Right lobe of liver (tissue), 4 donors: Measurements from ENCODE around the gene PTCD1.

Source experiments
- POLR2A ChIP-seq: fragments of 450-650 bp; IDR thresholded peaks from one replicate; pipeline ENCODE4 v1.6.1; 2017; ENCODE audit warnings: antibody characterized with exemption, mild to moderate bottlenecking
- TF ChIP-seq, protein P1 (sequence below), 4 donors: fragments of 200-600 bp in 3 of 4; fragments of 450-650 bp in 1 of 4; IDR thresholded peaks; one replicate each; pipeline versions ENCODE4 v1.5.1 to v1.8.0; 2016 to 2022; ENCODE audit warnings: antibody characterized with exemption in 4 of 4, mild to moderate bottlenecking in 2 of 4
- donor health status: DM: no; HTN: no; CAD: no.
- donor health status: DM: no; HTN: no; CAD: no.
- donor health status: DM: no; HTN: yes; CAD: no.

DNA sequence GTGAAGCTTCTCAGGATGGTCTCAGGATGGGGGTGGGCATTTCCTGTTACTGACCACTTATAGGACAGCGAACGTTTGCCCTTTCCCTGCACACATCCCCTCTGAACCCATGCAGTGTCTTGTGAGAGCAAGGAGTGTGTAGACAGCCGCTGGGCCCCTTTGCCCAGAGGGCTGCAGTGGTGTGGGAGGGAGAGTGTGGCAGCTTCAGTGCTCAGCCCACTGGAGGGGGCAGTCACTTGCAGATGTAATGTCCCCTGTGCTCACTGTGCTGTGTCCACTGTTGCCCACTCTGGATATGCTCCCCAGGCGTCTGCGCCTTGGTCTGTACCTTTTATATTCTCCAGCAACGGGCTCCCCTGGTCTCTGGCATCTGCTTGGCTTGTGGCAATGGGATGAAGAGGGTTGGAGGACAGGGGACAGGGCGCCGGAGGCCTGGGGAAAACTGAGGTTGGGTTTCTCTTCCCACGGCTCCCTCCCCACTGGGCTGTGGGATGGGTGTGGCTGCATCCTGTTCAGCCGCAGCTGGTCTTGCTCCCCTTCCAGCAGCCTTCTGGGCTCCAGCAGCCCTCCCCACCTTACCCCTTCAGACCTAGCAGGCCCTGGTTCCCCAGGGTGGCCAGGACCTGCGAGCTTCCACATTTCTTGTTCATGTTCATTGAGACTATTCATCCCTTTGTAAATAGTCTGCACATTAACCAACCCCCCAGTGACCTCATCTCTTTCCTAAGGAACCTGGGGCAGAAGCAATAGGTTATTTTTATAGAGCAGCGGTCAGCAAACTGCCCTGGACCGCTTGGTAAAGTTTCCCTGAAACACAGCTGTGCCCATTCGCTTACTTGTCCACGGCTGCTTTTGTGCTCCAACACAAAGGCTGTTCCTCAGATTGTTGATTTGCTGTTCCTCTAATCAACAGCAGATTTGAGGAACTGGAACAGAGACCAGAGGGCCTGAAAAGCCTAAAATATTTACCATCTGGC is 40.2 kb upstream of the PTCD1 start:
- TF ChIP-seq, protein P1, sequence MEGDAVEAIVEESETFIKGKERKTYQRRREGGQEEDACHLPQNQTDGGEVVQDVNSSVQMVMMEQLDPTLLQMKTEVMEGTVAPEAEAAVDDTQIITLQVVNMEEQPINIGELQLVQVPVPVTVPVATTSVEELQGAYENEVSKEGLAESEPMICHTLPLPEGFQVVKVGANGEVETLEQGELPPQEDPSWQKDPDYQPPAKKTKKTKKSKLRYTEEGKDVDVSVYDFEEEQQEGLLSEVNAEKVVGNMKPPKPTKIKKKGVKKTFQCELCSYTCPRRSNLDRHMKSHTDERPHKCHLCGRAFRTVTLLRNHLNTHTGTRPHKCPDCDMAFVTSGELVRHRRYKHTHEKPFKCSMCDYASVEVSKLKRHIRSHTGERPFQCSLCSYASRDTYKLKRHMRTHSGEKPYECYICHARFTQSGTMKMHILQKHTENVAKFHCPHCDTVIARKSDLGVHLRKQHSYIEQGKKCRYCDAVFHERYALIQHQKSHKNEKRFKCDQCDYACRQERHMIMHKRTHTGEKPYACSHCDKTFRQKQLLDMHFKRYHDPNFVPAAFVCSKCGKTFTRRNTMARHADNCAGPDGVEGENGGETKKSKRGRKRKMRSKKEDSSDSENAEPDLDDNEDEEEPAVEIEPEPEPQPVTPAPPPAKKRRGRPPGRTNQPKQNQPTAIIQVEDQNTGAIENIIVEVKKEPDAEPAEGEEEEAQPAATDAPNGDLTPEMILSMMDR (IDR thresholded peaks at IDR 0.05): no peak
- TF ChIP-seq POLR2A: no peak
